Measurements from ENCODE around the gene APBA2.

Gene APBA2

DNA sequence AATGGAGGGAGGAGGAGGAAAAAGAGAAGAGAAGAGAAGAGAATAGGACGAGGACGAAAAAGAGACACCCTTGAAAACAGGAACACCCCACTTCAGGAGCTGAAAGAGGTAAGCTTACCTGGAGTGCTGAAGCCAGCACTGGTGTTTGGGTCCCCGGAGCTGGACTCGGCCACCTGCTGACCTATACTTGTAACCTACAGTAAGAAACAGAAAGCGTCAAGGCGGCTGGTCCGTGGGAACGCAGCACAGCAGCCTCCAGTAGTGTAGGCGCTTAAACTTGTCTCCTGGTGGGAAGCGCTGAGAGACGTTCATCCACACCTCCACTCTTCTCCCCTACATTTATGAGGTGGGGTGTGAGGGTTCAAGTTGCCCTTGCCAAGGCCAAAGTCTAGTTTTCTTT lies 242.9 kb downstream of the APBA2 start:
- DNase-seq: no peak

DNA sequence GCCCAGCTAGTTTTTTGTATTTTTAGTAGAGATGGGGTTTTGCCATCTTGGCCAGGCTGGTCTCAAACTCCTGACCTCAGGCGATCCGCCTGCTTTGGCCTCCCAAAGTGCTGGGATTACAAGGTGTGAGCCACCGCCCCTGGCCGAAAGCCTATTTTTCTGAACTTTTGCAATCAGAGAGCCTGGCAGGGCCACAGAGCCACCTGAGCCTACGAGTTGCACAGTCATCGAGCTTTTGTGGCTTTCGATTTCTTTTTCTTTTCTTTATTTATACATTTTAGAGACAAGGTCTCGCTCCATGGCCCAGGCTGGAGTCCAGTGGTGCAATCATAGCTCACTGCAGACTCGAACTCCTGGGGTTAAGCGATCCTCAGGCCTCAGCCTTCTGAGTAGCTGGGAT lies 243.4 kb downstream of the APBA2 start:
- DNase-seq: no peak

DNA sequence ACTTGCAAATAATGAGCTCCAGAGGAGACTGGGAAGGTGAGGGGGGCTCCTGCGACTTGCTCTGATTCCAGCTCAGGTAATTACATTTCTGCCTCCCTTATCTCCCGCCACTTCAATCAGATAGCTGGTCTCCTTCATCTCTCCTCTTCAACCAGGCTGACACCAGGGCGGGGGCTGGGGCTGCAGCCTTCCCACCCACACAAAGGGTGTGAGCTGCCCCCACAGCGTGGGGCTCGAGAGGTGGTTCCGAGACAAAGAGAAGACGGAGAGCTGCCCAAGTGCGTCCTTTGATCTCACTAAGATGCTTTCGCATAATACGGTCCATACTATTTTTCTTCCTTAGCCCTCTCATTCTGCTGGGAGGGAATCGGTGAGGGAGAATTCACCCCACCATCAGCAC lies 244.2 kb downstream of the APBA2 start:
- no peak for DNase-seq

DNA sequence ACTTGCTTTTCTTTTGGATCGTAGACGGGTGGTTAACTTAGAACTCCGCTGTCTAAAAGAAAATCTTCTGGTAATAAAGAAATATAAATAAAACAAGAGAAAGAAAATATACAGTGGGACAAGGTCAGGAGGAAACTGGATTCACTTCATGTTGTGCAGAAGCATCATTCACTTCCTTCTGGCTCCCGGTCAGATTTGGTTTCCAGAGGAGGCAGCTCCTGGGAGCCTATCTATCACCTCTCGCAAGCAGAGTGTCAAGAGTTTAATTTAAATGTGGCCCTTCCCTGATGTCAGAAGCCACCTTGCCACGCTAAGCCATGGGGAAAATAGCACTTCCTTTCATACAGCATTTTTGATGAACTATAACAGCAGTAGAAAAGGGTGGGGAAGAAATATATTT lies 244.7 kb downstream of the APBA2 start:
- DNase-seq: no peak

DNA sequence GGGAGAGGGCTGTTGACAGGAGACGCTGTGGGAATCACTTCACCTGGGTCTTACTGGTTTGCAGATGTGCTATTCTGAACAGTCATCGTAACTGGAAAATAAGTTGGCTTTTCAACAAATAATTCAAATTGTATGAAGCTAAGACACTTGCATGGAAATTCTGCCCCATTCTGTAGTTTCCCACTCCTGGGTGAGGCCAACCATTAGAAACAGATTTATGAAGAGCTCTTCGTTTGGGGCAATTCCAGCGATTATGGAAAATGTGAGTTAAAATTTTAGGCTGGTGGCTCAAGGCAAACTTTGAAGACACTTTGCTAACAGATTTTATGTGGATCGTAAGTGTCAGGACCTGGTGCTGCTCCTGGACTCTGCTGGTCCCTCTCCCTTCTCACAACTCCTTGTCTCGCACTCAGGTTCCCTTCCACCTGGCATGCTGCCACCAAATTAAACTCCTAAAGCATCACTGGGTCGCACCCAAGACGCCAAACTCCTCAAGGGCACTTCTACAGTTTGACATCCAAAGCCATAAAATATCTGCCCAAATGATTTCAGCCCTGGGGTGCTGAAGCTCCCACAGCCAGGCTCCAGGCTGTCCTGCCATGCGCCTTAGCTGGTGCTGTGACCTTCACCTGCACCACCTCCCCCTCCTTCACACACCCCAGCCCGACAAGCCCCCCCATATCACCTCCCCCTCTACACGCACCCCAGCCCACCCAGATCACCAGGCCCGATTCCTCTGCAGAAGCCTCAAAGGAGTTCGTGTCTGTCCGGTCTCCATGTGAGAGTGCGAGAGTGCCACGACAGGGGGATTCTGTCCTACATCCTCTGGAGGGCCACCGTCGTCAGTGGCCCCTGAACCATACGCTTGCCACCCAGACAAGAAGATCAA lies 245.4 kb downstream of the APBA2 start:
- no peak for DNase-seq

DNA sequence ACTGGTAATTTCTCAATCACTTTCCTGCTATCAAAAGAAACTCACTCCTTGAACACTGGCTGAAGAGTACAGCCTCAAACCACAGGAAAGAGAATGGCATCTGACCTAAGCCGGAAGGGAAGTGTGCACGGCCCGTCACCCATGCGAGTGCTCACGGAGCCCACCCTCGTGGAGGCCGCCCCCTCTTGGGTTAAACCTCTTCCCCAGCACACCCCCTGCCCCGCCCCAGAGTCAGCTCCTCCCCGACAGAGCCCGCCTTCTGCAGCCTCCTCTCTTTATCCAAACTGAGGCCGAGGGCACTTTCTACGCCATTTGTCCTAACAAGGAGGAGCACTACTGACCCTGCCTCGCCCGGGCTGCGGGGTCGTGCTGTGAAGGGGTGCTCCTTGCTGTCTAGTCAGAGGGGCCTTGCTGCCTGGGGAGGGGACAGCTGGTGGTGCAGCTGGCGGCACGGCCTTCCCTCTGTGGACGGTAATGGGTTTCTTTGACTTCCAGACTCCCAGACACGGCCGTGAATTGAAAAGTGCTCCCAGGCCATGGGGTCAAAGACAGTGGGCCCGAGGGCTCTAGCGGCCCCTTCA lies 246.2 kb downstream of the APBA2 start:
- DNase-seq: no peak

DNA sequence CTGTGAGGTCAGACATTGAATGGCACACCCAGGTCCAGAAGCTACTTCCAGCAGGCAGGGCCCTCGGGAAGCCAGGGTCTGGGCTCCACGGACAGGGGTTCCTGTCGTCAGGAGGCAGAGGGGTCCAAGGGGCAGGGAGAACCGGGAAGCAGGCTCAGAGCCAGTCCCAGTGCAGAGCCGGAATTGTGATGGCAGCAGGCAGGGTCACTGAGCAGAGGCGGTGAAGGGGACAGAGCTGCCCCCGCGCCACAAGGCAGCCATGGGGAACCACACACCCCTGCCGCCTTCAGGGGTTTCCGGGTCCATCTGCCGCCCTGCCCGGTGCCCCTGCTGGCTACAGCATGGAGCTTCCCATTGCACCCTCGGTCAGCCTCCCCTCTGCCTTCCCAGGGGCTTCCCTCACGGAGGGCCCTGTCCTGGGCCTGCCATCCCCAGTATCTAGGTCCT lies 247.0 kb downstream of the APBA2 start:
- no peak for DNase-seq

DNA sequence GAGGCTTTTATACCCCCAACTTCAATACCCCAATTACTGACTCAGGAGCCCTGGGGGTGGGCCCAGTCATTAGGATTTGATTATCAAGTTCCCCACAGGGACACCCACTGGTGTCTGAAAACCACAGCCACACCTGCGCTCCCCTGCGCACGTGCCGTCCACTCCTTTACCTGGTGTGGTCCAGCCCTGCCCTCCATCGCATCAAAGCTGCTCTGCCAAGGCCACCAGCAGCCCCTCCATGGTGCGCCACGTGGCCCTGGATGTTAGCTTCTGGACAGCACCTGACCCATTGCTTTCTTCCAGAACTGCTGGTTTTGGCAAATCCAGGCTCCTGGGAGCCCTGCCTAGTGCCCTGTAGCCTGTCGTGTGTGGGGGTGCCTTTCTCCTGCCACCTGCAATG lies 247.5 kb downstream of the APBA2 start:
- DNase-seq: no peak

DNA sequence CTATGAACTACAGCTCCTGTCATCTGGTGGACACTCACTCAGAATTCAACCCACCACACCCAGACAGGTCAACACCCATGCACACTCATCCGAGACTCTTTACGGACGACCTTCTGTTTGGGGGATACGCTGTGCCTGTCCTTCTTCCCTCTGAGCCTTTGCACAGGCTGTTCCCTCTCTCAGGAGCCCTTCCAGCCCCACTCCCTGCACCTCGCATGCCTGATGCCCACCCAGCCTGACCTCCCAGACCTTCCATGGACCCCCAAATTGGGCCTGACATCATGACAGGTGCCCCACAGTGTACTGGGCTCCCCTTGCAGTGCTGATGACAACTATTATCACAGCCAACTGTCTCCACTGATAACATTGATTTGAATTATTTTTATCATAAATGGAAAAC lies 248.0 kb downstream of the APBA2 start:
- no peak for DNase-seq

DNA sequence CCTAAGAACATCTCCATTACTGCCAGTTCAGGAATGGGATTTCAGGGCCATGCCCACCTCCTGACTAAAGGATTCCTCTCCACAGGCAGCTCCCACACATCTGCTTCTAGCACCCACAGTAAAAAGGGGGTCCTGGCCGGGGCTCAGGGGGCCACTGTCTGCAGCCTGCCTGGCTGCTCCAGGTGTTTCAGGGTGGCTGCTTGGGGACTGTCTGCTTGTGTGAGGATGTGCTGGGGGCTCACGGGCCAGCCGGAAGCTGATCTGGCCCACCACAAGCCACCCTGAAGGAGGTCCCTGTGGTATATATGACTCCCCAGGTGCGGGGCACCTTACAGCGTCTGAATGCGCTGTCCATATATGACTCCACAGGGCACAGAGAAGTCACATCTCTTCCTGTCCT lies 248.5 kb downstream of the APBA2 start:
- DNase-seq: no peak

DNA sequence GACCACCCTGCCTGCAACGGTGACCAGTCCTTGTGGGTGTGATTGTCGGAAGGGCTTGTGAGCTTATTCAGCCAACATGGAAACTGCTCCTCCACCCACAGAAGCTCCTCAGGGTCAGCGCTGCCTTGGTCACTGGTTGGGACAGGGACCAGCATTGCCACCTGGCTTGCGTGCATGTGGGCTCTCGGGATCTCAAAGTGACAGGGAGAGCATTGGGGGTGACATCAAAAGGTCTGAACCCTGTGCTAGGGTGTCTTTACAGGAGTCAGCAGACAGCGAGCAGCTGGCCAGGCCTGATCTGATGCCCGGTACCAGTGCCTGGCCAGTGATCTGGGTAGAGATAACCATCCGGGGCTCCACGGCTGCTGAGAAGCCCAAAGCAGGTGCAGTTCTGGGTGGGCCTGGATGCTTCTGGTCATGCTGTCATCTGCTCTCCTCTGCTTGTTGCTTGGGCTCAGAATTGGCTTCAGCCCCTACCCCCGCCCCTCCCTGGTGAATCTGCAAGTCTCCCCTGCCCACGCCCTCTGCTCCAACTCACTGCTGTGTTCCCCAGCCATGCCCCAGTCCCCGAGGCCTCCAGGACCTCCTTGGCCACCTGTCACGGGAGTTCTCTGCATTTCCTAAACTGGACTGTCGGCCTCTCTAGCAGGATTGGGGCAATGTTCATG lies 249.0 kb downstream of the APBA2 start:
- DNase-seq: no peak

DNA sequence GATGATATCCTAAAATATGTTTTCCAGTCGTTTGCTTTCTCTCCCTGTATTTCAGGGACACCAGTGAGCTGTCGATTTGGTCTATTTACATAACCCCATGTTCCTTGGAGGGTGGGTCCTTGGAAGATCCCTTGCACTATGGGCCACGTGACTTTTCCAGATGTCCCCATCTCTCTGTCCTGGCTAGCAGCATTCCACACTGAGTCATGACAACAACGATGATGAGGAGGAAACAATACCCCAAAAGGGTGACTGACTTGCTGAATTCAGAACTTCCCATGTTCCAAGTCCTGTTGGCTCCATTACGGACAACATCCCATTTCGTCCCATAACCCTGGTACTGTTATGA lies 249.5 kb downstream of the APBA2 start:
- no peak for DNase-seq

DNA sequence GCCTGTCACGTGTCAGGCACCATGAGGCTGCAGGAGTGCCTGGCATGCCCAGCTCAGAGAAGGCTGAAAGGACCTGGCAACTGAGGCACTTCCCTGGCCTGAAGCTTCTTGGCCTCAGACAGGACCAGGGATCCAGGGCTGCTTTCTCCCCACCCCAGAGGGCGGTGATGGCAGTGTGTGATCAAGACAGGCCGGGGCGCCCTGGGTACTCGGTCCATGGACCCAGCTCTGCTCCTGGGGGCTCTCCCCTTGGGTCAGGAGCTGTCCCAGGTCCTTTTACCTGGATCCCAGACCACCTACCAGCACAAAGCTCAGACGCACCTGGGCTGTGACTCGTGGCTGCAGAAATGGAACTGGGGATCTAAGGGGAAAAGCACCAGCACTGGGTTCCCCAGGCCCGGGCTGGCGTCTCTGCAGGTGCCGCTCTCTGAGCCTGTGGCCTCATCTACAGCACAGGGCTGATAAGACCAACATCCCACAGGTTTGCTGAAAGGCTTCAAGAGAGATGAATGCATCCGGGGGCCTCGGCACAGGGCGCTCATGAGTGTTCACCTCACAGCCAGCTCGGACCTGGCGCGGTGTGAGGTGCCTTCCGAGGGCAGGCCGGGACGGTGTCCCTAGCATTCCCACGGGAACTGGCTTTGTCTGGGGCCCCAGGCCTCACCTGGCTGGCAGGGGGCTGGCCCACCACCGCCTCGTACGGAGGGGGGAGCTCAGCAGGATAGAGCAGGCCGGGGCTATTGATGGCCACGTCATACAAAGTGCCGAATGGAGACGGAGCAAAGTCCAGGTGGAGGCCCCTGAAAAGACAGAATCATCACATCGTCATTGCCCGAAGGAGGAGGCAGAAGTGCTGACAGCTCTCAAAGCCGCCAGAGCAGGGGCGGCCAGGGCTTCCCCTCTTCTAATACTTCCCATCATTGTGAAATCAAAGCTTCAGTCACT lies 250.2 kb downstream of the APBA2 start:
- DNase-seq: no peak

DNA sequence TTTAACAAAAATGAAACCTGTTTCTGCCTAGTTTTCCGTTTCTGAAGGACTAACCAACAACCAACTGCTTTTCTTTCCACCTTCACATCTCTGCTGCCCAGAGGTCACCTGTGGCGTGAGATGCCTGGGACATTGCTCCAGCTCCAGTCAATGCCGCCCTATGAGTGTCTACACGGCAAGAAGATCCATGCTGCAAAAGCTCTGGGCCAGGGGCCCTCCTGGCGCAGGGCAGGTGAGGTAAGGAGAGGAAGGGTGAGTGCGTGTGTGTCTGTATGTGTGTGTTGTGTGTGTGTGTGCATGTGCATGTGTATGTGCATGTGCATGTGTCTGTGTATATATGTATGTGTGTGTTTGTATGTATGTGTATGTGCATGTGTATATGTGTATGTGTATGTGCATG lies 252.5 kb downstream of the APBA2 start:
- DNase-seq: no peak

DNA sequence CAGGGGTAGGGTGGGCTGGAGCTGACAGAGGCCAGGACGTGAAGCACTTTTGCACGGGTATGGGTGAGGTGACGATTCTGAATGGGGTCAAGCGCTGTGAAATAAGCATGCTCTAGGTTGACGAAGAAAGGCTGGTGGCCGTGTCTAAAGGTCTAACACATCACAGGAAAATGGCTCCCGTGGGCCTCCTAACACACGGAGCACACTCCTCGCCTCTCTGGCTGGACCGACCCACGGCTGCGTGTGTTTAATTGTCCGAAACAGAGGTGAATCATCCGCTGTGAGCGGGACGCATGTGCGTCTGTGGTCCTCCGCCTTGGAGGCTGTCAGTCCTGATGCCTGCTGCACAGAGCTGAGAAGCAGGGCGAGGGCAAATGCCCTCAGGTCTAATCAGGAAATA lies 253.3 kb downstream of the APBA2 start:
- DNase-seq: no peak

DNA sequence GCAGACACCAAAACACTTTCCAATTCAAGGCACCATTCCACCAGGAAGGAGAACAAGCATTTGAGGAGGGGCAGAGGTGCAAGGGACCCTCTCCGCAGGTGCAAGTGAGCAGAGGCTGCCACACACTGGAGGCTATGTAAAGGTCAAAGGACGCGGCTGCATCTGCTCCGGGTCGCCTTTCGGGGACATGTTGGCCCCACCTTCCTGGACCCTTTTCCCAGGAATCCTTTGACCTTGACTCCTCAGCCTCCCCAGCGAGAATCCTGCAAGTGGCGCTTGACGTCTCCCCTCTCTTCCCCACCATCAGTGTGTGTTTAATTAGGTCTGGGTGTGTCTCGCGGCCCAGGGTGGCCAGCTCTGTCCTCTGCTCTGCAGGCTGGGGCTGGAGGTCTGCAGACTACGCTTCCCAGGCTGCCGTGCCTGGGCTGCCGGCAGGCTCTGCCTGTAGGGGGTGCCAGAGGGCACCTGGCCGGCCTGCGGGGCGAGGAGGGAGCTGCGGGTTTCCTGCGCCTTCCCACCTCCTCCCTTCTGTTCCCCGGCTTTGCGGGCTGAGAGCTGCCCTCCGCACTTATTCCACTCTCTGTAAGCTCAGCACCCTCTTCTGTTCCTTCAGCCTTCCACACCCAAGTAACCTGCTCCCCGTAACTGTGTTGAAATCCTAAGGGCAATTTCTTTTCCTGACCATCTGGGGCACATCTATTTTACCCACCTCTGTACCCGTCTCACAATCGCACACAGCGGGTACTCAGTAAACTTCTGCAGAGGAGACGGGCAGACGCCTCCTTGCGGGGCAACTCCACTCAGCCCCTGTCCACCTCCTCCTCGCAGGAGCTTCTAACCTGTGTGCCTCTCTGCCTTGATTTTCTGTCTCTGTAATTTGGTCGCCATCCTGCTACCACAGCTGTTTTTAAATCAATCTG lies 254.0 kb downstream of the APBA2 start:
- DNase-seq: peak; percentile 29 to 42

DNA sequence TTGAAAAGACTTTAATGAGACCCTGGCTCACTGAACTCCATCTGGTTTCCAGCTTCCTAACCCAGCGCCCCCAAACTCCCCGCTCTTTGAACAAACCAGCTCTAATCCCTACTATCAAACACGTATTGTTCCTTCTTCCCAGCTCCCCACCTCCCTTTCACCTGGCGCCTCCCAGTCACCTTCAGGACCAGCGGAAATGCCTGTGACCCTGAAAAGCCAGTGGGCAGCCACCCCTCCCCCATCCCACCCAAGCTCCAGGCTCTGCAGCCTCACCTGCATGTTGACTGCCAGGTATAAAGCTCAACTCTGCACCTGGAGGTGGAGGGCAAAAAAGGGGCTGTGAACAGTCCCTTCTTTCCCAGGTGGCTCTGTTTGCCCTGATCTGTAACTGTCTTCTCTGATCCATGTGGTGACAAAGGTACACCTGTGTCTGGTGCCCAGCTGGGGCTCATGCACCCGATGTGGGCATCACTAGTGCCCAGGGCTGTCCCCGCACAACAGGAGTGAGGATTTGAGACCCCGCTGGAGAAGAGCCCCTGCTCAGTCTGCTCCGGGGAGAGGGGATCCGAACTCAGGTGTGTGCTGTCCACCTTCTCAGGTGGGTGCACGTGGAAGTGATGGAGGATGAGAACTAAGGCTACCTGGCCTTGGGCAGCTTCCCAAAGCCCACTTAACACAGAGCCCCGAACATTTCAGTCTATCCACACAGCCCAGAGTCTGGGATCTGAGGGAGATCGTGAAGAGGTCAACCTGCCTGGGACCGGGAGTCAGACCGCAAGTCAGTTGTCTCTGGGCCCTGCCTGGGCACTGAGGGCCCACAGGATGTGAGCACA lies 254.9 kb downstream of the APBA2 start:
- DNase-seq: no peak

DNA sequence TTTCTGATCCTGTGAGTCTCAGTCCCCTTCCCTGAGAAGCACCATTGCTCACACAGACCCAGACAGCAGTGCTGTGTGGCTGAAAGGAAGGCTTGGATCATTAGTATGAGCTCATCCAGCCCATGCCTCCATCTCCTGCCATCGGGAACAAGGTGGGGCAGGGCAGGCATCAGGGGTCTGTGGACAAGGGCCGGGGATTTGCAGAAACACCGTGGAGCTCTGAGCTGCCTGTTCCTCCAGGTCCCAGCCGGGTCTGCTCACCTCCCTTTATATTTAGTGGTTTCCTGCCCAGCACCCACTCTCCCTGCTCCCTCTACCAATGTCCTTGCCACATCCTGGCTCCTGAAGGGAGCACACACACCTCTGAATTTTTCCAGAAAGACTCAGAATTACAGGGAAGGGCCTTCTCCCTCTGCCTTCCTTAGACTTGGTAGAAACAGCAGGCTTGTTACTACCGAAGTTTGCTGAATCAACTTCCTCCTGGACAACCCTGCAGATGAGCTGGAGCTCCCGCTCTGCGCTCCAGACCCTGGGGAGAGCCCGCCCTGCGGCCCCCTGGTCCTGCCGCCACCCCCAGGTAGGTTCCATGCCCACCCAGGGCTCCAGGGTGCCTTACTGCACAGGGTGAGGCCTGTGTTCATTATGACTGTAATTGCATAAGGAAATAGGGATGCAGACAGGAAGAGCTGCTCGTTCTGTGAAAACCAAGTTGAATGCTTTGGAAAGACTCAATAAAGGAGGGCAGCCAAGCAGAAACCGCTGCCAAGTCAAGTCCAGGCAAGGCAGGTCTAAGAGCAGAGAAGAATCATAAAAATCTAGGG lies 255.7 kb downstream of the APBA2 start:
- peak in 1 of 2 experiments; percentile 19 for DNase-seq

DNA sequence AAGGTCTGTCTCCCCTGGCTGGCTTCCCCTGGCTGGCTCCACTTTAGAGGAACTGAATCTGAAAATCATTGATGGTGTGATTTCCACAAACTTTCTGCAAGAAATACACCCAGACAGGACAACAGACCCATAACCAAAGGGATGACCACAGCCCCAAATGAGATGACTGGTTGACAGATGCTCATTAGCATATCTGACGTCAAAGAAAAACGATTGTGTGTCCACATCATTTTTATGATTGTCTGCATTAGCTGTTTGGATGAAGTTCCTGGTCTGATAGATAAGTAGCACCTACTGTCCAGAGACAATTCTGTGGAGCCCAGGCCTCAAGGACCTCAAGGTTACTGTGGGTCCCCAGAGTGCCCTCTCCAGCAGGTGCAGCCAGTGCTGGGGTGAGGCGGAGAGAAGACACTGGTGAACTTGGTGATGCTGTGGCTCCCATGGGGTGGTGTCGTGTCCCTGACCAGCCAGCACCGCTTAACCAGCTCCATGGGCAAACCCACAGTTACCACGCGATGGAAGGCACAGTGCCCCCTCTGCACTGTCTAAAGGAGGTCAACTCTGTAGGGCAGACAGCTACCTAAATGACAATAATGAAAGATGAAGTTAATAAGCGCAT lies 256.5 kb downstream of the APBA2 start:
- no peak for DNase-seq

DNA sequence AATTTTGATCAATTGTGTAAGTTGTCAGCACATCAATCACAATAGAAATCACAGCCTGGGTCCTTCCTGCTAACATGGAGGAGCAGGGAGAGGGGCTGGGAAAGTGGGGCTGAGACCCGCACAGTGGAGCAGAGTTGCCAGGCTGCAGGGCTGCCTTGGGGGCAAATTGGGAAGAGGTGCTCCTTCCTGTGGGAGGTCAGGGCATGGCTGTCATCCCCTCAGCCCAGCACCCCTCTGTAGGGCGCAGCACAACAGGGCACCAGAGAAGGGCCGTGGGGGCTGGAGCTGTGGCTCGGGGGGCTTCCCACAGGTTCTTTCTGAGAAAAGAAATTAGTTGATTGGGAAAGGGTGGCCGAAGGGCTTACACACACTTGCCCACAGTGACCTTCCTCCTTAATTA lies 257.5 kb downstream of the APBA2 start:
- DNase-seq: no peak

Measured in Kasumi-1 (cell line).